Measurements from ENCODE around the gene SORCS1. TPM values are rescaled to one million over a fixed set of nuclear protein-coding genes. Genes with fewer than 3 reads are reported as not detected.

Gene SORCS1
- total and polyA plus RNA-seq, 2 experiments from 2014 or later = 1.1 to 4.6 TPM

- no peaks in the 10 kb centered on the region for H4K20me1 ChIP-seq (ENCODE audit: insufficient read depth, poor library complexity, severe bottlenecking)
- no peaks in the 10 kb centered on the region for H3K9me2 ChIP-seq (replicated peaks; ENCODE audit: insufficient read depth)
These were observed 81.0 kb downstream of the SORCS1 start for GRCh38 chr10:107083388-107084009.

GRCh38 chr10:107081644-107082043 is 82.9 kb downstream of the SORCS1 start:
- no peak overlapping the region for H3K4me2 ChIP-seq
- H3K4me3 ChIP-seq = no peak overlapping the region
- no peaks in the 10 kb centered on the region for H3K27me3 ChIP-seq
- TF ChIP-seq EZH2 (IDR thresholded peaks at IDR 0.05; ENCODE audit: borderline replicate concordance) (no peak), EZH2phosphoT487 (IDR thresholded peaks at IDR 0.05; ENCODE audit: low read depth, severe bottlenecking, unreplicated experiment) (no peak), CTCF (IDR thresholded peaks at IDR 0.05; ENCODE audit: poor library complexity) (no peak)
- H3K9me3 ChIP-seq (ENCODE audit: low read depth) = no peaks in the 10 kb centered on the region
- no peaks in the 10 kb centered on the region for H3K4me1 ChIP-seq (ENCODE audit: insufficient read depth)
- no peaks in the 10 kb centered on the region for H3K36me3 ChIP-seq (replicated peaks; ENCODE audit: insufficient read depth, low read depth)
- whole genome bisulfite sequencing (ENCODE audit: low lambda C conversion rate, missing lambda C conversion rate) = 90% methylated on average over 1 of the region's 1 CpG
- H2AFZ ChIP-seq = no peak overlapping the region
- DNase-seq (ENCODE audit: low spot score) = no peak
- no peaks in the 10 kb centered on the region for H3K9me2 ChIP-seq (replicated peaks; ENCODE audit: insufficient read depth)
- H3K79me2 ChIP-seq = no peaks in the 10 kb centered on the region
- H4K20me1 ChIP-seq (ENCODE audit: insufficient read depth, poor library complexity, severe bottlenecking) = no peaks in the 10 kb centered on the region
- H3K27ac ChIP-seq = no peak overlapping the region

More at GRCh38 chr10:107083388-107084009, 81.0 kb downstream of the SORCS1 start:
- no peak overlapping the region for H2AFZ ChIP-seq
- H3K27me3 ChIP-seq = no peaks in the 10 kb centered on the region
- no peaks in the 10 kb centered on the region for H3K79me2 ChIP-seq
- H3K4me3 ChIP-seq = no peak overlapping the region
- no peaks in the 10 kb centered on the region for H3K4me1 ChIP-seq (ENCODE audit: insufficient read depth)
- no peaks in the 10 kb centered on the region for H3K36me3 ChIP-seq (replicated peaks; ENCODE audit: insufficient read depth, low read depth)
- no peaks in the 10 kb centered on the region for H3K9me3 ChIP-seq (ENCODE audit: low read depth)
- TF ChIP-seq EZH2 (IDR thresholded peaks at IDR 0.05; ENCODE audit: borderline replicate concordance) = no peak
- no peak for TF ChIP-seq CTCF (IDR thresholded peaks at IDR 0.05; ENCODE audit: poor library complexity)
- TF ChIP-seq EZH2phosphoT487 (IDR thresholded peaks at IDR 0.05; ENCODE audit: low read depth, severe bottlenecking, unreplicated experiment) = no peak
- no peak overlapping the region for H3K27ac ChIP-seq
- H3K4me2 ChIP-seq = no peak overlapping the region
- 50% methylated on average over 3 of the region's 3 CpGs for WGBS (ENCODE audit: low lambda C conversion rate, missing lambda C conversion rate)
- DNase-seq (ENCODE audit: low spot score) = no peak

GRCh38 chr10:107075117-107075516 is 89.4 kb downstream of the SORCS1 start:
- no peaks in the 10 kb centered on the region for H3K9me3 ChIP-seq (ENCODE audit: low read depth)
- 81% methylated on average over 2 of the region's 2 CpGs for WGBS (ENCODE audit: low lambda C conversion rate, missing lambda C conversion rate)

More at GRCh38 chr10:107075117-107075516, 89.4 kb downstream of the SORCS1 start:
- no peaks in the 10 kb centered on the region for H3K4me1 ChIP-seq (ENCODE audit: insufficient read depth)
- H3K27me3 ChIP-seq = no peaks in the 10 kb centered on the region
- H2AFZ ChIP-seq = no peak overlapping the region
- H4K20me1 ChIP-seq (ENCODE audit: insufficient read depth, poor library complexity, severe bottlenecking) = no peaks in the 10 kb centered on the region
- DNase-seq (ENCODE audit: low spot score) = no peak
- no peak overlapping the region for H3K4me3 ChIP-seq
- no peak overlapping the region for H3K27ac ChIP-seq
- TF ChIP-seq EZH2phosphoT487 (IDR thresholded peaks at IDR 0.05; ENCODE audit: low read depth, severe bottlenecking, unreplicated experiment) (no peak), CTCF (IDR thresholded peaks at IDR 0.05; ENCODE audit: poor library complexity) (no peak), EZH2 (IDR thresholded peaks at IDR 0.05; ENCODE audit: borderline replicate concordance) (no peak)
- H3K4me2 ChIP-seq = no peak overlapping the region
- no peaks in the 10 kb centered on the region for H3K9me2 ChIP-seq (replicated peaks; ENCODE audit: insufficient read depth)
- H3K79me2 ChIP-seq = no peaks in the 10 kb centered on the region
- no peaks in the 10 kb centered on the region for H3K36me3 ChIP-seq (replicated peaks; ENCODE audit: insufficient read depth, low read depth)
